GM19397 (cell line): ENCODE measurements around the gene IFT43.

Experiments
- ATAC-seq: cut with Tn5 transposase; IDR thresholded peaks from one replicate; pipeline ENCODE4 v1.9.1; 2021; ENCODE audit warnings: mild to moderate bottlenecking, moderate library complexity; ENCODE audit not compliant: unreplicated experiment

Gene IFT43

DNA sequence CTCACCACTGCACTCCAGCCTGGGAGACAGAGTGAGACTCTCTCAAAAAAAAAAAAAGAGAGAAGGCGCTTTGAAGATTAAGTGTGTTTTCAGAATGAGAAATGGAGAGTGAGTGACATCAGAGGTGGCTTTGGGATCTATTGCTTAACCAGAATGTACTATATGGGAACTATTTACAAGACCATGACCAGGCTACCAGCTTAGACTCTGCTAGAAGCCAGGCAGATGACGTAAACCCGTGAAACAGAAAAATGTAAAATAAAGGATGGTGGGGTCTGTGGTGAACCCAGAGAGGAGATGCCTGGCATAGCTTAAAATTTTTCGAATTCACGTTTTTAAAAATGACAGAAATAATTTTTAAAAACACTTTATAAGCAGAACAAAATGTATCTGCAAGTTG is 82.0 kb downstream of the IFT43 start:
- ATAC-seq = no peak

DNA sequence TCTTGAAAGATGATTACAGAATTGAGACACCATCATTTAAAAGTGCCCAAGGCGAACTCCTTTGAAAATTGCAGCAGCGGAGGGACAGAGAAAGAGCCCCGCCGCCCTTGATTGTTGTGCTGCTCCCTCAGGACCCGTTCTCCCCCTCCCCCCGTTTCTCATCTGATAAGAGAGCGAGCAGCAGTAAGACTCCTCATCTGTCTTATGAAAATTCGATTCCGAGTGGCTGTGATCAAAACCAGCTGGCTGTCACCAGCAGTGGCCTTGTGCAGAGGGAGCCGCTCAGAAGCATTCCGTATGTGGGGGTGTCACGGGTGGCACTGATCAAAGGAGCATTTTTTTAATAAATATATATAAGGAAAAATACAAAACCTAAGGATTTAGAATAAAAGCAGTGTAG is 88.2 kb downstream of the IFT43 start:
- ATAC-seq = no peak

DNA sequence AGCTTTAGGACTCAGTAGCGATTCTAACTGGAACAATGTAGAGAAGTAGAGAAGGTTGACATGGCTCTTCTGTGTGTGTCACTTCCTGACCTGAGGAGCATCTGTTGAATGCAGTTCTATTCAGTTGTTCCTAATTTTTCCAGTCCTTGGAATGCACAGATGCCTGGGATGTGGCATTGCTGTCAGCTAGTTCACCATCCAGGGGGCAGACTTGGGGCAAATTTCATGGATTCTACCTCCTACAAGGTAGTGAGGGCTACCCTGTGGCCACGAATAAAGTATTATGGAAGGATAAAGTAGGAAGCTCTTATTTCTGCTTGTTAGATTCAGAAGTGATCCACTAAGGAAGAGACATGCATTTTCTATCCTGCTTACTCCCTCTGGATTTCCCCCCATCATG is 91.8 kb downstream of the IFT43 start:
- no peak for ATAC-seq

DNA sequence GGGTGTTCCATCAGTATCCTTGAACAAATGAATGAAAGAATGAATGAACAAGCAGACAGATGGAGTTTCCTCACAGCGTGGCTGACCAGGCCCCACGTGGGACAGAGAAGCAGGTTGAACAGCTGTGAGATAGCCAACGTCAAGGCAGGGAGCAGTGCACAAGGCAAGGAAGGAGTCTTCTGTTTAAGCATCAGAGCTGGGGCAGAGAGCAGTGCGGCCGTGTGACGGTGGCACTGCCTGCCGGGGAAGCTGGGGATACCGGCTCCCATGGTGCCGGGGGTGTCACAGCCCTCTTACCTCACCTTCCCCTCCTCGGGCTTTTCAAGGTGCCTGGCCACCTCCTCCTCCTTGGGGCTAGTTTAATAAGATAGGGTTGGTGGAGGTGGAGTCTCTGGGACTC is 92.9 kb downstream of the IFT43 start:
- no peak for ATAC-seq

DNA sequence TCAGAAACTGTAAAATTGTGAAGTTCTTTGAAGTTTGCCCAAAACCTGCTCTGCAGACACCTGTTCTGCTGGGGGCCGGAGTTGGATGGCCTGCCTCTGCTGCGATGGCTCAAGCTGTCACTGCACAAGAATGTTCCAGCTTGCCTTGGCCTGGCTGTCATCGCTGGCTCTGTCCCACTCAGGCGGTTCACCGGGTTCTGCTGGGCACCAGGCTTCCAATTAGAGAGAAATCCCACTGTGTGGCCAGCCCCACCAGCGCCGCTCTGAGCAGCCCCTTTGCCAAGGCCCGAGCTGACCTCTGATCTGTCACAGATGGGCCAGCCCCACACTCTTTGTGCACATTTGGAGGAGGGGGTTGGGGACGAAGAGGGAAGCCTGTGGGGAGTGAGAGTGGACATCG is 94.5 kb downstream of the IFT43 start:
- ATAC-seq = no peak

DNA sequence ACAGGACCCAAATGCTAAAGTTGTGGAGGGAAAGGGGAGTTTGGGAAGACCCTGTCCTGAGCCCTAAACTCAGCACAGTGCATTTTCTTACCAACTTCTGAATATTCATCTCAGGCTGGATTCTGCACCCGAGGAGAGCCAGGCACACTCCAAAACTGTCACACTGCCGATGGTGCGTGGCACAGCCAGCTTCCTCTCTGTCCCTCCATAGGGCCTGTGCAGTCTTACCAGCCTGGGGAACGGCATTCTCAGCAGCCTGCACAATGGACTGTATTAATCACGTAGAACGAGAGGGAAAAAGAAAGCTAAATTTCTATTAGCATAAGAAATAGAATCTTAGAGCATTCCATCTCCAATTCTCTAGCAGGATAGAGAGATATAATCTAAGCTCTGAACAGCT is 94.9 kb downstream of the IFT43 start:
- no peak for ATAC-seq

DNA sequence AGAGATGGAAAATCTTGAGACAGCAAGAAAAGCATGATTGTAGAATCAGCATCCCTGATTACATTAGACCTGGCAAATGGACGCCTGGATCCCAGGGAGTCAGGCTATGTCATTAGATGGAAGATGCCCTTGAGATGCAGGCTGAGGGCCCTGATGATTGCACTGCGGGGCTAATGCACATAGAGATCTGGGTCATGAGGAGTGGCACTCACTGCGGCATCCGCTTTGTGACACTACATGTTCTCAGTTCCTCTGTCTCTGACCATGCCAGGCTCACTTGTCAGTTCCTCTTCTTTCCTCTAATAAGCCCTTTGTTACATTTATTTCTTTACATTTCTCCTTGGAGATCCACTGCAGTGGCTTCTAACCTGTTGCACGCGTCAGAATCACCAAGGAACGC is 96.1 kb downstream of the IFT43 start:
- ATAC-seq = no peak

DNA sequence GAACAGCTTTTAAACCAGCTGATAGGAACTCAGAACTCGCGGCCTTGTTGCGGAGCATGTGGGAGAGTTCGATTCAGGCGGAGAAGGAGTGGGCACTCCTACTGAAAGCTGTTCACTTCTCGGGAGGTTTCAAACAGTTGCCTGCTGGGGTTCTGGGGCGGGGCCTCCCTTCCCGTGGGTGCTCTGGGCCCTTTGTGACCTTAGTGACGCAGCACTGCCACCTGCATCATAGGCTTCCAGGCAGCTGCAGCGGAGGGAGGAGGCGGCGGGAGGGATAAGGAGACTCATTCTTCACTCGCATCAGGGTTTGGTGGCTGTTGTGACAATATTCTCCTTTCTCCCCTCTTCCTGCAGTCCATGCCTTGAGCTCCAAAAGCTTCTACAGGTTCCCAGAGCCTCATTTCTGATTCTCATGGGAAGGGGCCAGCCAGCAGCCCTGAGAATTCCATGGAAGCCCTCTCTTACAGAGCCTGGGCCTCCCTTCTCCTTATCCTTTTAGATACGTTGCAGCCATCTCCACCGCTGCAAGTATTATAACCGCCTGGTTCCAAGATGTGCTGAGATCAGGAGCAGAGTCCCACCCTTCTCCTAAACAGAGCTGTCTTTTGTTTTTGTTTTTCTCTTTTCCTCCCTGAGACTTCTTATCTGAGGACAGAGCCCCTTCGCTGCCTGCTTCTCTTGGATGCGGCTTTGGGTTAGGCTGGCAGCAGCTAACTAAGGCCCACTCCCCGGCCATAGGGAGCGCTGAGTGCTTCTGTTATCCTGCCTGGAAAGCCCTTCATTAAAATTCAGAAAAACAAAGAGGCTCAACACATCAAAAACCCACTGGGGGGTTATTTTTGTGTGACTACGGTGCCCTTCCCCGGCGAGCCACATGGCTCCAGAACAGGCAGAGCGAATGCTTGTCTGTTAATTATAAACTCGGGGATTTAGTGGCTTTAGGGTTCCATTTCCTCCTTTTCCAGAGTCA is 98.5 kb downstream of the IFT43 start:
- ATAC-seq = no peak

DNA sequence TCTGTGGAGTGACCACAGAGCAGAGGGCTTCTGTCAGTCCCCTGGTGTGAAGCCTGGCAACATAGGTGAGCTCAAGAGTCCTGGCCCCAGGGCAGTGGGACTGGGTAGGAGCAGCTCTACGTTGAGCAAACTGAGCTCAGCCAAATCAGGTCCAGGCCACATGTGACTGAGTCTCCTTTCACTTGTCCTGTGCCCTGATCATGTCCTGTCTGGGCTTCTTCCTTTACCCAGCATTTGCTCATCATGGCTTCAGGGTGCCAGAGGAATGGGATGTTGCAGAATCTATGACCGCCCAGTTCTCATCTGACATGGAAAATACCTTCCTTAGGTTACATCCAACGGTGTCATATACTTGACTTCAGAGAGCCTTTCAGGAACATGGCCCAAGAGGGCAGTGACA is 99.8 kb downstream of the IFT43 start:
- ATAC-seq = no peak

DNA sequence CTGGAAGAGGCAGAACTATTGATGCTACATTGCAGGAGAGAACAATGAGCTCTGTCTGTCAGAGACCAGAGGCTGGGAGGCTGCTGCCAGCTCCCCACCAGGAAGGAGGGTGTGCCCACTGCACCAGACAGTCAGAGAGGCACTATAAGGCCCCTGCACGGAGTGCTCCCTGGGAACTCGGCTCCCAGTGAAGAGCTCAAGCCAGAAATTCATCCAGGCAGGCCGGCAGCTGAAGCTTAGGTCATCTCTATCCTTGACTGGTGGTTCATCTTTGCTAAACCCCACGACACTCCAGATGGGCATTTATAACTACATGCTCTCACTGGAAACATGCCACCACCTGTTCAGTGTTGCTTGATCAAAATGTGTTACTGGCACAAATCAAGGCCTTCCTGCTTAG is 101.1 kb downstream of the IFT43 start:
- ATAC-seq = no peak

DNA sequence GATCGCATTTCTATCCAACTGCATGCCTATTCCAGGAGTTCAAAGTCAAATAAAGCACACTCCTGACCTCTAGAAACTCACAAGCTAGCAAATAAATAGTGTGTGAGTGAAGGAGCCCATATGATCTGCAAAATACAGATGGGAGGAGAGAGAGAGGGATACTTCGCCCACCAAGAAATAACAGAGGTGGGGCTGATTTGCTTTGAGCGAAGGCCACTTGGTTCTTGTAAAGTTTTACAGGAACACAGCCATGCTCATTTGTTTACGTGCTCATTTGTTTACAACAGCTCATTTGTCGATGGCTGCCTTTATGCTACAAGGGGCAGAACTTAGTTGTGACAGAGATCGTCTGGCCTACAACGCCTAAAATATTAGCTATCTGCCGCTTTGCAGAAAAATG is 102.8 kb downstream of the IFT43 start:
- ATAC-seq = no peak

DNA sequence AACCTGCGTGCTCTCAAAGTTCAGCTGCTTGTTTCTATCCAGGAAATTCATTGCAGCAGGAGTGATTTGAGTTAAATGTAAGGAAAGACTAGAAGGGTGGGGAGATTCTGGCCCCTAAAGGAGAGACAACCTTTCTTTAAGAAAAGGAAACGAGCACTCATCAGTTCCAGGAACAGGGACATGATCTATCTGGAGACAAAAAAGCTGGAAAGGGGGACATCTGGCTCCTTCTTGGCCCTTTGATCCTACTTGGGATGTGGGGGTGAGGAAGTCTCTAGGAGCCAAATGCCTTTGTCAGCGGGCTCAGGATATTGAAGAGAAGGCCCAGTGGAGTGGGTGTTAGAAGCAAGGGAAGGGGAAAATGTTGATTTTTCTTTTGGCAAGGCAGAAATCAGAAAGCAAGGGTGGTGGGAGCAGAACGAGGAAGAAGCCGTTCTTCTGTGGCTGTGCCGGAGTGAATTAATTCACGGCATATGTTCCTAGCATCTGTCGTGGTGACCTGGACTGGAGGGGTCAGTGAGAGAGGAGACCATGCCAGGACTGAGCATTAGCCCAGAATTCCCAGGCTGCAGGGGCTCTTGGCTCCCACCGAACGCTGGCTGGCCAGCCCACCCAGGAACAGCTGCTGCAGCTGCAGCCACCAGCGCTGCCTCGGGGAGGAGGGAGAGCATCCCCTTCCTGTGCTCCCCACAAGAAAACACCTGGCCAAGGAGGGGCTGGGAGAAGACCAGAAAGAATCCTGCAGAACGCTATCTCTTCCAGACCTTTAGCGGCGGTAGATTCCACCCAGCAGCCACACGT is 103.4 kb downstream of the IFT43 start:
- no peak for ATAC-seq

DNA sequence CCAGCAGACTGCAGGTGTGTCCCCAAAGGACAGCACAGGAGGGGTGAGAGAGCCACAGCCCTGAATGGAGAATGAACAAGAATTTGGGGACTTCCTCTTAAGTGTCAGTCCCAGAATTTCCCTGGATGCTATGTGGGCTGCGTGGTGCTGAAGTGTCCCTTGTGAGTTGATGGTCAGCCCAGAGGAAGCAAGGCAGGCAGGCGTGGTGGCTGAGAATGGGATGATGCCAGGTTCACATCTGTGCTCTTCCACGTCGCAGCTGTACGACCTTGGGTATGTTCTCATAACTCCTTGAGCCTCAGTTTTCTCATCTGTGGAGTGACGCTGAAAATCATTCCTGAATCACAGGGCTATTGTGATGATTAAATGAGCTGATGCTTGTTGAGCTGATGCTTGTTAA is 104.0 kb downstream of the IFT43 start:
- ATAC-seq = no peak

DNA sequence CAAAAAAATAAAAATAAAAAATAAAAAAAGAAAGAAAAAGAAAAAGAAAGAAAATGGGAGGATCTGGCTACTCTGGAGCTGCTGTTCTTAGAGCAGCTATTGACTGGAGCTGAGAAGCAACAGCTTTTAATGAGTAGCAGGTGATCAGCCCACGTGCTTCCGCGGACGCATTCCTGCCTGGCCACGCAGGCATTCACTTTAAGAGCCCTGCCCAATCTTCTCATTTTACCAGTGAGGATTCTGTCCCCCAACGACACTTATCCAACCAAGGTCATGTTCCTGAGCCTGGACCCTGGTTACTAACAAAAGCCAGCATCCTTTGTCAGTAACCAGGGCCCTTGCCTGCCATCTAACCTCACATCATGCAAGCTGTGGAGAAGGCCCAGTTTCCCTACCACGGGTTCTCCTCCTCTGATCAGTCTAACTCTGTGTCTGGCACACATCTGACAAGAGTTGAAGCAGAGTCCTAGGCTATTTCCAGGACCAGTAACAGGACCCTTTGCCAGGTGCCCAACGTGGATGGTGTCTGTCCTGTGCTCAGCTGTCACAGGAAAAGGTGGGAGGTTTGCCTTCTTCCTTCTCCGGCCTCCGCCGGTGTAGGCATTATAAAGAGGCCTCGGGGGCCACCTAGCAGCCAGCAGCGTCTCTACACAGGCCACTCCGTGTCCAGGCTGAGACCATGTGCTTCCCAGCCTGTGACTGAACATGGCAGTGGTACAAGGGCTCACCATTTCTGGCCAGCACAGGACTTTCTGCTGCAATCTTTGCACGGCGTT is 105.2 kb downstream of the IFT43 start:
- no peak for ATAC-seq

DNA sequence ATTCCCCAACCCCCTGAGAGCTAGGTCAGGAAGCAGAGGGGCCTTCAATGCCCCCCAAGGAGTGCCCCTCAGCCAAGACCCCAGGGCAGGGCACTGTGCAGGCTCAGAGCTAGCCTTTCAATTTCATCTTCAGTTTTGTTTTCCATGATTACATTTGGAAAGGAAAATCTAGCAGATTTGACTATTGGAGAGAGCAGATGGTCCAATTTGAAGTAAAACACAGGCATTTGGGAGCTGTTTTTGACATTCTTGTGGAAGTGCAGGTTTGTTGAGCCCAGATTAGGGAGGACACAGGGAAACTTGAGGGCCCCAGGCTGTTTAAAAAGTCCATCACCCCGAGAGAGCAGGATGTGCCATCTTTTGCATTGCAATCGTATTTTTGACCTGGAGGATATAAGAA is 107.5 kb downstream of the IFT43 start:
- no peak for ATAC-seq

DNA sequence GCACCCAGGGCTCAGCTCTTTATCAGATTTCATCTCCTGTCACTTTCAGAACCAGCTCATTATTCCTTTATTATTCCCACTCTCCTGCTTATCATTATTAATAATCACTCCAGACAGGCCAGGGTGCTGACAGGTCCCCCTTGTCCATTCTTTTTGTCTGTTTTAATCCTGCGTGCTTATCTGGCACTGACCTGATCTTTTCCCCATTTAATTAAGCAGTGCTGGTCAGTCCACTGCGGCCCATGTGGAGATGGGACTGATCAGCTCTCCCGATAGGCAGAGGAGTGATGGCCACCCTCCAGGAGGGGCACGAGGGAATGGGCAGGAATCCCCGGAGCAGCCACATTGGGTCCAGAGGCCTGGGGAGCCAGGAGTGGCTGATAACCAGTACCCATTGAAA is 110.7 kb downstream of the IFT43 start:
- ATAC-seq = no peak

DNA sequence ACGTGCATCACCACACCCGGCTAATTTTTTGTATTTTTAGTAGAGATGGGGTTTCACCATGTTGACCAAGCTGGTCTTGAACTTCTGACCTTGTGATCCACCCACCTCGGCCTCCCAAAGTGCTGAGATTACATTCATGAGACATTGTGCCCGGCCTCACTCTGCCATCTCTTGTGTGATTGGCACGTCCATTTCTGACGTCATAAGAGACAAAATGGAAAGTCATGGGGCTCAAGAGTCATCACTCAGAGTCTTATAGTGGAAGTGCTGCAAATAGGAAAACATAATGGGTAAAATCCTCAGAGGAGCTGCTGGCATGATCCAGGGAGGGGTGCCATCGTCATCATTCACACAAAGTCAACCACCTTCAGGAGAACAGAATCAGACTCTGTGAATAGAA is 112.0 kb downstream of the IFT43 start:
- ATAC-seq = no peak

DNA sequence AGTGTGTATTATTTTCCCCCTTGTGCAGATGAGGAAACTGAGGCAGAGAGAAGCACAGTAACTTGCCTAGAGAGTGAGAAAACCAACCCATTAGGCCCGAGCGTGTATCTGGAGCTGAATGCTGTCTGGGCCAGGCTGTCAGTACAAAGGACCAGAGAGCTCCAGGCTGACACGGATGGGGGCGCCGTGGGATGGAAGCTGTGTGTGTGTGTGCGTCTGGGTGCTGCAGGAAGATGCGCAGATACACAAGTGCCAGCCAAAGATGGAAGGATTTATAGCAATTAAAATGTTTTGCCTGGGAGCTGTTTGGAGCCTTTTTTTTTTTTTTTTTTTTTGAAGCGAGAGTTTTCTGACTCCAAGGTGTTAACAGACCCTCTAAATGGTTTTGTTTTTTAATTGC is 112.5 kb downstream of the IFT43 start:
- no peak for ATAC-seq

DNA sequence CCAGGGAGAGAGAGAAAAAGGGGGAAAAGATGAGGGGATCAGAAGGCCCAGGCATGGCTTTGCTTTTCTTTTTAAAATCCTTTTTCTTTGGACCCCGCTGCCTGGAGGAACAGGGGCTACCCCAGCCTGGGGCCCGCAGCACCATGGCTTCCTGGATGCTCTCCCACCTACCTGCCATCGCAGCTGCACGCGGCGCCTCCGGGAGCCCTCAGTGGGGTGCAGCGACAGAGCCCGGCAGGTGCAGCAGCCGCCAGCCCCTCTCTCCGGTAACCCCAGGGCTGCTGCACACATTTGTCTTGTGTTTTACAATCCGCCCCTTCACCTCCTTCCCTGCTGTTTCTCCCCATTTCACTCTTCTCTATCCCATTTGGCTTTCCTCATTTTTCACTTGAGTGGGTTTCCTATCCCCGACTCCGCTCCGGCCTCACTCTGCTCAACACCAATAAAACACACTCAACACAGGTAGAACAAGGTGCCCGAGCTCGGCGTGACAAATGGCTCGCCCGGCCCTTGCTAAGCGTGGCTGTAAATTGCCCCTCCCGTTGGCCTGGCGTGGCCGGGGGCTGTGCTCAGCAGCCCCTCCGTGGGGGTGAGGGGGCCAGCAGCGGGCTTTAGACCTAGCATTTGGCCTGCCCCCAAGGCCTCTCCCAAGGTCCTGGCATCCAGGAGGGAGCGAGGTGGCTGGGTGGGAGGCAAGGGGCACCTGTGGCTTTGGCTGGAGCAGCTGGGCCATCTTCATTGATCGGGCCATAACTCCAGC is 113.5 kb downstream of the IFT43 start:
- ATAC-seq = no peak

DNA sequence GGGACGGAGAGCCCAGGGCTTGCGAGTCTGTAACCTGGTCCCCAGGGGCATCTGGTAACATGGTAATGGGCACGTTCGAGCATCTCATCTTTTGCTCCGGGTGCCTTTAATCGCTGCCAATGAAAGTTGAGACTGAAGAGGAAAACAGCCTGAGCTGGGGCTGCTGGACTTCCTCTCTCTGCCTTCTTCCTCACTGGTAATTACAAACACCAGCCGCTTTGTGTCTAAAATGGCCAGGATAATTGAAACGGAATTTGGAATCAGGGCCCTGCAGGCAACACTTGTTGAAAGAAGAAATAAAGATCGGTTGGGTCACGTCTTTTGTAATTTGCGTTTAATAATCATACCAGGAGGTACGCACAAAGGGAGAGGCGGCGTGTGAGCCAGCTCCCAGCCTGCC is 114.7 kb downstream of the IFT43 start:
- ATAC-seq = no peak
